ENCODE measurements around the gene INSR.

DNA sequence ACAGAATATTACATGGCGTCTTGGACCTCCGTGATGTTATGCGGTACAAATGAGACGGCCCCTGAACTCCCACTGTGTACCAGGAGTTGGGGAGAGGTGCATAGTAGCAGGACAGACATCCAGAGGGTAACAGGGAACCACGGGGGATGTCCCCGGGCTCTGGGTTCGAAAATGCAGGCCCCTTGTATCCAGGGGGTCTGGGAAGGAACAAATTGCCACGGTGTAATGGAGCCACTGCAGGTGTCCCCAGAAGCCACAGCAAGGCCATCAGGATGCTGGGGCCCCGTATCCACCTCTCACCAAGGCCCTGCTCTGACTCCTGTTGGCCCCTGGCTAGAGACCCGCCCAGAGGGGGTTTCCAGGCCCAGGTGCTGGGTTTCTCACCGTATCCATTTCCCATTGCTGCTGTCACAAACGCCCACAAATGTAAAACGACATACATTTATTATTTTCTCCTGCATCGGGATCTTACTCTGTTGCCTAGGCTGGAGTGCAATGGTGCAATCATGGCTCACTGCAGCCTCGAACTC is 77.8 kb downstream of the INSR start:
- TF ChIP-seq EZH2 (IDR thresholded peaks at IDR 0.05; ENCODE audit: insufficient read depth, poor library complexity, severe bottlenecking), result no peak
- no peak for TF ChIP-seq EZH2phosphoT487 (IDR thresholded peaks at IDR 0.05; ENCODE audit: insufficient read depth, low read depth)
